GM19193 (cell line): ENCODE data around the gene HACD1.

ENCODE experiments used
- POLR2A ChIP-seq: IDR thresholded peaks from 4 replicates; pipeline ENCODE4 v1.6.1; 2011; ENCODE audit not compliant: insufficient read depth, insufficient read length; ENCODE audit errors: extremely low read depth

The HACD1 gene, protein sequence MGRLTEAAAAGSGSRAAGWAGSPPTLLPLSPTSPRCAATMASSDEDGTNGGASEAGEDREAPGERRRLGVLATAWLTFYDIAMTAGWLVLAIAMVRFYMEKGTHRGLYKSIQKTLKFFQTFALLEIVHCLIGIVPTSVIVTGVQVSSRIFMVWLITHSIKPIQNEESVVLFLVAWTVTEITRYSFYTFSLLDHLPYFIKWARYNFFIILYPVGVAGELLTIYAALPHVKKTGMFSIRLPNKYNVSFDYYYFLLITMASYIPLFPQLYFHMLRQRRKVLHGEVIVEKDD

DNA sequence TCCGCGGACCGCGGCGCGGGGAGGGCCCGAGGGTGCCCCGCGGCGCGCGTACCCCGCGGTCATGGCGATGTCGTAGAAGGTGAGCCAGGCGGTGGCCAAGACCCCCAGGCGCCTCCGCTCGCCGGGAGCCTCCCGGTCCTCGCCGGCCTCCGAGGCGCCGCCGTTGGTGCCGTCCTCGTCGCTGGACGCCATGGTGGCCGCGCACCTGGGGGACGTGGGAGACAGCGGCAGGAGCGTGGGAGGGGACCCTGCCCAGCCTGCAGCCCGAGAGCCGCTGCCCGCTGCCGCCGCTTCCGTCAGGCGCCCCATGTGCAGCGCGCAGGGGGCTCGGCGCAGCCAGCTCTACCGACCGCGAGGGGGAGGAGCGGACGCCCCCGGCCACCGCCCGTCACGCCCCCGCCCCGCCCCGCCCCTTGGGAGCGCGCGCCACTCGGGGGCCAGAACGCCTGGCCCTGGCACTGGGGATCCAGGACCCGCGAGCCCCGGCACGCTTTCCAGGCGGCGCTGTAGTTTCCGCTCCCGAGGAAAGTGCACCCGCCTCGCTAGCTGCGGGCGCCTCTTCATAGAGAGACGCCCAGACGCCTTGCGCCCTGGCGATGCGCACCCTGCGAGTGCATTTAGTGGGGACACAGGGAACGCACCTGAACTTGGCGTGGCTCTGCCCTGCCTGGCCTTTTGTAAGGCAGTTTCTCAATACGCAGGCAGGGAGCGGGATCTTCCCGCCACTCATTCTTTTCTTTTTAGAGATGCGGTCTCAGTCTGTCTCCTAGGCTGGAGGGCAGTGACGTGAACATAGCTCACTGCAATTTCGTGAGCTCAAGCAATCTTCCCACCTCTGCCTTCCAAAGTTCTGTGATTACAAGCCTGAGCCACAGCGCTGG, at the start of gene HACD1:
HACD1 (minus strand) TSS at position 344 of the 881 bp plus-strand sequence; CDS start at position 309, 35 bp downstream.
- TF ChIP-seq POLR2A: peak; percentile 52

- no peak for TF ChIP-seq POLR2A
These were observed 48.6 kb upstream of the HACD1 start for GRCh38 chr10:17665747-17666146.

GRCh38 chr10:17663450-17663849, 46.3 kb upstream of the HACD1 start:
- no peak for TF ChIP-seq POLR2A

DNA sequence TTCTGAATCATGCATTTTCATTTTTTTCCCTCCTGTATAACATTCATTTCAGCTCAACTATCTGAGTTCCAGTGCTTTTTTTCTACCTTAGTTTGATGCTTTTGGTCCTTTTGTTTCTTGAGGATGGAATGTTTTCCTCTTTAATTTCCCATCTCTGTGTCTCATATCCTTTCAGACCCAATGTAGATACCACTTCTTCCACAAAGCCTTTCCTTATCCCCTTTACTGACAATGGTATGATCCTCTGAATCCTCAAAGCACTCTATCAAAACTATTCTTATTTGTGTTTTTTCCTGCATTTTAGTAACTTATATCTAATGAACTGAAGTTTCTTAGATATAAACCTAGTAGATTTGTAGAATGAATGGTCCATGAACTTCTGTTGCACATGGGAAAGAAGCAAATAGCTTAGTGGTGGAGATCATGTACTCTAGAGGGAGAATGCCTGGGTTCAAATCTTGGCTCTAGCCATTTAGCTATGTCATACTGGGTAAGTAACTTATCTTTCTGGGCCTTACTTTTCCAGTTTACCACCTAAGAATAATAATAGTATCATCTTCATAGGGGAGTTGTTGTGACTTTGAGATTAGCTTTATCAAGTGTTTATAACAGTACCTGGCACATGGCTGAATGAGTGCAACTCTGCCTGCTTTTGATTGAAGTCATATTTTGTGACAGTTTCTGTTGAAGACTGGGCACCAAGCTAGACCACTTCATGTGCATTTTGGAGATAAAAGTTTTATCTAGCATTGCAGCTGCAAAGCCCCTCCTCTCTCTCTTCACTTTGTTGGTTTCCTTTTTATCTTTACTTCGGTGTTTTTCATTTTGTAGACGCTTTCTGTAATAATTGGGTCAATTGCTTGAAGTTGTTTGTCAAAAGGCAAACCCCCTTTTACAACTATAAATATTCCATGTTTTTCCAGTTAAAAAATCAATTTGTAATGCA, 45.3 kb upstream of the HACD1 start:
- no peak for TF ChIP-seq POLR2A

DNA sequence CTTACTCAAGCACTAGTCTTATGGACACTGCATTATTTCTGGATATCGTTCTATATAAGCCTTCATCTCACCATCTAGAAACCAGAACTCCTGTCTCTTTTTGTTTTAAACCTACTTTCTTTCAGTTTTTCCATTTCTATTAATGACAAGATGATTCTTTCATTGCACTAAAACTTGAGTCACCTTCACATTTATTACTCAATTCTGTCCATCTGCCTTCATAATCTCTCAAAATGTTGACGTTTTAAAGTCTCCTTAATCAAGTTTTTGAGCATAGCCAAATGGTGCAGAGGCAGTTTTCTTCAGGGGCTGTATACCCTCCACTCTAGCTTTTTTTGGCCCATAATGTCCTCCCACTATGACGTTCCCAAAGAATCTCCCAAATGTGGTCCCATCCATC, 44.3 kb upstream of the HACD1 start:
- no peak for TF ChIP-seq POLR2A

DNA sequence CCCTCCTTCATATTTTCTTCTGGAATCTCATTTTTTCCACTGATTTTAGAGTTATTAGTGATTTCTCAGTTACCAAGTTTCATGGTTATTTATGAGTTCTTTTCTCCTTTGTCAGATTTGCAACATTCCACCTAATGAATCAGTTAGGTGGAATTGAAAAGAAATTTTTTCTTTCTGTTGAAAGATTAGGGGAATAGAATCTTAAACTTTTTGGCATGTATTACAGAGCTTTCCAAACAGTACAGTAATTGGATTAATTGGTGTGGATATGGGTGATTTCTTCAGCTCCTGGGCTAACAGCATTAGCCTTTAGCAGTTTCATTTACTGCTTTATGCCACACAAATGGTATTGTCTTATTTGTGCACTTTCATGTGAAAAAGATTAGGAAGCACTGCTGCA, 43.7 kb upstream of the HACD1 start:
- TF ChIP-seq POLR2A: no peak

- no peak for TF ChIP-seq POLR2A
These were observed 42.2 kb upstream of the HACD1 start for GRCh38 chr10:17659365-17659764.

GRCh38 chr10:17657103-17657500, 39.9 kb upstream of the HACD1 start:
- no peak for TF ChIP-seq POLR2A

DNA sequence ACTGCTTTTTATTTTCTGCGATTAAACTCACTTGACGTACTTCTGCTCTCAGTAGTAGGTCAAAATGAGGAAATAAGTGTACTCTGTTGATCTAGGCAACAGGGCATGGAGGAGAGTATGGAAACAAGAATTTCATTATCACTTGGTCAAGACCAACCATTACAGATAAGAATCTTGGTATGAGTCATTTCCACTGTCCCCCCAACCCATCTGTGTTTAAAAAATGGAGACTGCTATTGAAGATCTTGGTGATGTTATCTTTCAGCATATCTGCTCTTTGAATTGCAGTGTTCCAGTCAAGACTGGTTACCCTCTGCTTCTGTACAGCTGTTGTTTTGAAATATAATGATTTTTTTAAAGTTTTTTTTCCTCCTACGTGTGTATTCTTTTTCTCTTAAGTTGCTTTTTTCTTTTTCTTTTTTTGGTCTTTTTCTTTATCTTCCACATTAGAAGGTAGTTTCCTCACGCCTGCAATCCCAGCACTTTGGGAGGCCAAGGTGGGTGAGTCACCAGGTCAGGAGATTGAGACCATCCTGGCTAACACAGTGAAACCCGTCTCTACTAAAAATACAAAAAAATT, 38.5 kb upstream of the HACD1 start:
- TF ChIP-seq POLR2A: no peak

DNA sequence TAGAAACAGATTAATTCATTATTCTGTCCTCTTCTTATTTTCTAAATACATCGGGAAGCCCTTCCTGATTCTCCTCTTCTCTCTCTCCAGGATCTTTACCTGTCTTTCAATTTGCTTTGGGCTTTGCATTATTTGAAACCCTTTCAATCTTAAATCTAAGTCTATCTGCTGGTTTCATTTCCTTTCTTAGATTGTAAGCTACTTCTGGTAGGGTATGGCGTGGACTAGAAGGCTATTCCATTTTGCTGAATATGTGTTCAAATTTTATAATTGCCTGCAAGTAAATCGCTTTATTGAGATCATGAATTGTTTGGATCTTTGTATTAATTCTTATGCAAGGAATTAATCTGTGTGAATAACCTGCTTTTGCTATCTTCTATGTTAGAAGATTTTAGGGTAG, 37.8 kb upstream of the HACD1 start:
- no peak for TF ChIP-seq POLR2A

- no peak for TF ChIP-seq POLR2A
These were observed 35.4 kb upstream of the HACD1 start for GRCh38 chr10:17652585-17652984.

GRCh38 chr10:17651896-17652295, 34.7 kb upstream of the HACD1 start:
- no peak for TF ChIP-seq POLR2A

DNA sequence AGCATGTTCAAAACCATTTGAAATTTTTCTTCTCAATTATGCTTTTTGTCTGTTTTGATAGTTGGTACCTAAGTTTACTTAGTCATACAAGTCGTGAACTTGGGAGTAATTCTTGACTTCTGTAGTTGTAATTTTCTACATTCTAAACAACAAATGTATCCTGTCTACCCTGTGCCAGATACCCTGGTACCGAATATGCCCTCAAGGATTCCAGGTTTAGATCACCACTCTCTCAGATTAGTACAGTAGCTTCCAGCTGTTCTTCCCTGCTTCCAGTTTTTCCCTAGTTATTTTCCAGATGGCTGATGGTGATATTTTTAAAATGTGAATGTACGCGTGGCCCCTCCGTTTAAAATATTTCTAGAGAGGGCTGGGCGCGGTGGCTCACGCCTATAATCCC, 33.2 kb upstream of the HACD1 start:
- no peak for TF ChIP-seq POLR2A

DNA sequence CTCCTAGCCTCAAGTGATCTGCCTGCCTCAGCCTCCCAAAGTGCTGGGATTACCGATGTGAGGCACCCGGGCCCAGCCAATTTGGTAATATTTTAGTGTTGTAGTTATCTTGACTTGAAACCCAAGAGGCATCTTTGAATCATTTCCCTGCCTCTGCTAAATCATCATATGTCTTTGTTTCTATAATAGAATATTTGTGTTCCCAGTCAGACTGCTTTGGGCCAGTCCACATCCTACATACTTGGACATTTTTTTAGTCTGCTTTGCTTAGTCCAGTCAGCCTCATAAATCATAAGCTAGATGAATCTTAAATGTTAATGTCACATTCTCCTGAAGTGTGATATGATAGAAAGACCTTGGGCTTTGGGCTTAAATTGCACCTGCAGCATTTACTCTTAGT, 32.7 kb upstream of the HACD1 start:
- TF ChIP-seq POLR2A: no peak
